ENCODE data around the gene RCAN2.

GRCh38 chr6:46453741-46454316, 37.4 kb downstream of the RCAN2 start:
- no peak for TF ChIP-seq CTCF (IDR thresholded peaks at IDR 0.05)
- no peak for TF ChIP-seq POLR2A (IDR thresholded peaks at IDR 0.05; ENCODE audit: low read depth)

Measured in esophagus muscularis mucosa (tissue), 3 donors.